Measurements from ENCODE around the gene ARHGEF10L. TPM values are rescaled to one million over a fixed set of nuclear protein-coding genes. Genes with fewer than 3 reads are reported as not detected.

Gene ARHGEF10L
- total and polyA plus RNA-seq, 4 donors, result 15.0 to 43.4 (median 24.3) TPM

- peaks cover 0 to 6% (median 0%) of the 10 kb centered on the region in 3 donors for H3K27me3 ChIP-seq (ENCODE audit: control insufficient read depth in 3 of 3, insufficient read depth in 3 of 3, low read length in 2 of 3)
- no peak overlapping the region for H3K9ac ChIP-seq (ENCODE audit: insufficient read depth in 1 of 2, low read length in 2 of 2)
- ATAC-seq (ENCODE audit: insufficient read depth, low FRiP score) (no peak), DNase-seq (no peak)
- H3K36me3 ChIP-seq (ENCODE audit: control insufficient read depth in 4 of 4, insufficient read depth in 4 of 4, low read length in 4 of 4), result no peaks in the 10 kb centered on the region
- no peak for TF ChIP-seq CTCF (IDR thresholded peaks at IDR 0.05; ENCODE audit: control extremely low read depth, extremely low read depth)
- WGBS, 2 donors, result 69 to 82% methylated on average over 10 of the region's 10 CpGs
- no peak overlapping the region for H3K27ac ChIP-seq (ENCODE audit: low read depth in 1 of 2, low read length in 1 of 2)
- H3K9me3 ChIP-seq (ENCODE audit: control insufficient read depth in 4 of 4, insufficient read depth in 3 of 4, low read length in 3 of 4), result peaks cover 0 to 10% (median 4%) of the 10 kb centered on the region in 4 donors
- no peak overlapping the region for H3K4me3 ChIP-seq
- H3K4me1 ChIP-seq (ENCODE audit: control insufficient read depth in 5 of 5, insufficient read depth in 5 of 5, low read length in 5 of 5), result no peaks in the 10 kb centered on the region
These were observed 166.9 kb downstream of the ARHGEF10L start for GRCh38 chr1:17706445-17706844.

- TF ChIP-seq CTCF (IDR thresholded peaks at IDR 0.05; ENCODE audit: control extremely low read depth, extremely low read depth), result no peak
- Histone ChIP-seq H3K9ac (ENCODE audit: insufficient read depth in 1 of 2, low read length in 2 of 2) (no peak overlapping the region), H3K27me3 (ENCODE audit: control insufficient read depth in 3 of 3, insufficient read depth in 3 of 3, low read length in 2 of 3) (peaks cover 0 to 6% (median 0%) of the 10 kb centered on the region in 3 donors)
These were observed 170.5 kb downstream of the ARHGEF10L start for GRCh38 chr1:17709981-17710380.

GRCh38 chr1:17710889-17711576 lies 171.5 kb downstream of the ARHGEF10L start:
- Histone ChIP-seq H3K27ac (ENCODE audit: low read depth in 1 of 2, low read length in 1 of 2) (no peak overlapping the region), H3K9ac (ENCODE audit: insufficient read depth in 1 of 2, low read length in 2 of 2) (no peak overlapping the region), H3K27me3 (ENCODE audit: control insufficient read depth in 3 of 3, insufficient read depth in 3 of 3, low read length in 2 of 3) (peaks cover 0 to 3% (median 0%) of the 10 kb centered on the region in 3 donors), H3K9me3 (ENCODE audit: control insufficient read depth in 4 of 4, insufficient read depth in 3 of 4, low read length in 3 of 4) (peaks cover 0 to 11% (median 5%) of the 10 kb centered on the region in 4 donors), H3K36me3 (ENCODE audit: control insufficient read depth in 4 of 4, insufficient read depth in 4 of 4, low read length in 4 of 4) (no peaks in the 10 kb centered on the region), H3K4me1 (ENCODE audit: control insufficient read depth in 5 of 5, insufficient read depth in 5 of 5, low read length in 5 of 5) (no peaks in the 10 kb centered on the region), H3K4me3 (no peak overlapping the region)
- no peak for DNase-seq
- WGBS, 2 donors, result 58 to 71% methylated on average over 4 of the region's 4 CpGs
- no peak for TF ChIP-seq CTCF (IDR thresholded peaks at IDR 0.05; ENCODE audit: control extremely low read depth, extremely low read depth)
- ATAC-seq (ENCODE audit: insufficient read depth, low FRiP score), result no peak

More at GRCh38 chr1:17709981-17710380, 170.5 kb downstream of the ARHGEF10L start:
- no peak overlapping the region for H3K4me3 ChIP-seq
- H3K27ac ChIP-seq (ENCODE audit: low read depth in 1 of 2, low read length in 1 of 2), result no peak overlapping the region
- DNase-seq, result no peak
- H3K9me3 ChIP-seq (ENCODE audit: control insufficient read depth in 4 of 4, insufficient read depth in 3 of 4, low read length in 3 of 4), result peaks cover 0 to 11% (median 5%) of the 10 kb centered on the region in 4 donors
- 88 to 95% methylated on average over 3 of the region's 3 CpGs for WGBS, 2 donors
- no peaks in the 10 kb centered on the region for H3K36me3 ChIP-seq (ENCODE audit: control insufficient read depth in 4 of 4, insufficient read depth in 4 of 4, low read length in 4 of 4)
- ATAC-seq (ENCODE audit: insufficient read depth, low FRiP score), result no peak
- H3K4me1 ChIP-seq (ENCODE audit: control insufficient read depth in 5 of 5, insufficient read depth in 5 of 5, low read length in 5 of 5), result no peaks in the 10 kb centered on the region

- Histone ChIP-seq H3K4me1 (ENCODE audit: control insufficient read depth in 5 of 5, insufficient read depth in 5 of 5, low read length in 5 of 5) (no peaks in the 10 kb centered on the region), H3K9ac (ENCODE audit: insufficient read depth in 1 of 2, low read length in 2 of 2) (no peak overlapping the region), H3K4me3 (no peak overlapping the region), H3K27ac (ENCODE audit: low read depth in 1 of 2, low read length in 1 of 2) (no peak overlapping the region), H3K27me3 (ENCODE audit: control insufficient read depth in 3 of 3, insufficient read depth in 3 of 3, low read length in 2 of 3) (peaks cover 0 to 3% (median 0%) of the 10 kb centered on the region in 3 donors), H3K9me3 (ENCODE audit: control insufficient read depth in 4 of 4, insufficient read depth in 3 of 4, low read length in 3 of 4) (peaks cover 0 to 11% (median 5%) of the 10 kb centered on the region in 4 donors), H3K36me3 (ENCODE audit: control insufficient read depth in 4 of 4, insufficient read depth in 4 of 4, low read length in 4 of 4) (no peaks in the 10 kb centered on the region)
- DNase-seq (no peak), ATAC-seq (ENCODE audit: insufficient read depth, low FRiP score) (no peak)
- TF ChIP-seq CTCF (IDR thresholded peaks at IDR 0.05; ENCODE audit: control extremely low read depth, extremely low read depth), result no peak
These were observed 172.0 kb downstream of the ARHGEF10L start for GRCh38 chr1:17711577-17711910.

Measured in lung (tissue), 12 donors.